ENCODE measurements around the gene JPH2. TPM values are rescaled to one million over a fixed set of nuclear protein-coding genes. Genes with fewer than 3 reads are reported as not detected.

JPH2 gene
- total and polyA plus RNA-seq, 4 donors: 0.09 to 1.3 (median 0.17) TPM; not detected in 1

DNA sequence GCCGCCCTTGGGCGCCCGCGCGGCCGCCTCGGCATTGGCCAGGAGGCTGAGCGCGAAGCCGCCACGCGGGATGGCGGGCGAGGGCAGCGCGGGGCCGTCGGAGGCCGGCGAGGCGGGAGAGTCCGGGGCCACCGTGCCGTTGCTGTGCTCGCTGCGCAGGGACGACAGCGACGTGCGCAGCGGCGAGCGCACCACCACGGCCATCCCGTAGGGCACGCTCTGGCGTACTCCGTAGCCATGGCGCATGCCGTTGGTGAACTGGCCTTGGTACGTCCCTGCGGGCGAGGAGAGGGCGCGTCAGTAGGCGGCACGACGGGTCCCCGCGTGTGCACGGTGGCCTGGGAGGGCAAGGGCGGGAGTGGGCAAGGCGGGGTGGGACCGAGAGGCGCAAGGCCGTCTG is 26.9 kb downstream of the JPH2 start:
- Histone ChIP-seq H3K4me1 (ENCODE audit: control insufficient read depth in 4 of 4, insufficient read depth in 4 of 4, low read length in 3 of 4) (no peaks in the 10 kb centered on the region), H3K36me3 (ENCODE audit: control insufficient read depth in 4 of 4, insufficient read depth in 3 of 4, low read depth in 1 of 4, low read length in 3 of 4) (no peaks in the 10 kb centered on the region), H3K27ac (ENCODE audit: low read depth in 1 of 2, low read length in 2 of 2) (no peak overlapping the region), H3K27me3 (ENCODE audit: control insufficient read depth in 4 of 4, insufficient read depth in 4 of 4, low read length in 3 of 4) (peaks cover 0 to 5% (median 0%) of the 10 kb centered on the region in 4 donors), H3K4me3 (ENCODE audit: low read depth in 1 of 3, low read length in 3 of 3) (no peak overlapping the region), H3K9me3 (ENCODE audit: control insufficient read depth in 4 of 4, low read length in 3 of 4) (peaks cover 0 to 3% (median 0%) of the 10 kb centered on the region in 4 donors), H3K9ac (ENCODE audit: low read depth in 1 of 2, low read length in 2 of 2) (no peak overlapping the region)
- no peak for TF ChIP-seq ATF3 (IDR thresholded peaks at IDR 0.05)
- TF ChIP-seq, protein P1, sequence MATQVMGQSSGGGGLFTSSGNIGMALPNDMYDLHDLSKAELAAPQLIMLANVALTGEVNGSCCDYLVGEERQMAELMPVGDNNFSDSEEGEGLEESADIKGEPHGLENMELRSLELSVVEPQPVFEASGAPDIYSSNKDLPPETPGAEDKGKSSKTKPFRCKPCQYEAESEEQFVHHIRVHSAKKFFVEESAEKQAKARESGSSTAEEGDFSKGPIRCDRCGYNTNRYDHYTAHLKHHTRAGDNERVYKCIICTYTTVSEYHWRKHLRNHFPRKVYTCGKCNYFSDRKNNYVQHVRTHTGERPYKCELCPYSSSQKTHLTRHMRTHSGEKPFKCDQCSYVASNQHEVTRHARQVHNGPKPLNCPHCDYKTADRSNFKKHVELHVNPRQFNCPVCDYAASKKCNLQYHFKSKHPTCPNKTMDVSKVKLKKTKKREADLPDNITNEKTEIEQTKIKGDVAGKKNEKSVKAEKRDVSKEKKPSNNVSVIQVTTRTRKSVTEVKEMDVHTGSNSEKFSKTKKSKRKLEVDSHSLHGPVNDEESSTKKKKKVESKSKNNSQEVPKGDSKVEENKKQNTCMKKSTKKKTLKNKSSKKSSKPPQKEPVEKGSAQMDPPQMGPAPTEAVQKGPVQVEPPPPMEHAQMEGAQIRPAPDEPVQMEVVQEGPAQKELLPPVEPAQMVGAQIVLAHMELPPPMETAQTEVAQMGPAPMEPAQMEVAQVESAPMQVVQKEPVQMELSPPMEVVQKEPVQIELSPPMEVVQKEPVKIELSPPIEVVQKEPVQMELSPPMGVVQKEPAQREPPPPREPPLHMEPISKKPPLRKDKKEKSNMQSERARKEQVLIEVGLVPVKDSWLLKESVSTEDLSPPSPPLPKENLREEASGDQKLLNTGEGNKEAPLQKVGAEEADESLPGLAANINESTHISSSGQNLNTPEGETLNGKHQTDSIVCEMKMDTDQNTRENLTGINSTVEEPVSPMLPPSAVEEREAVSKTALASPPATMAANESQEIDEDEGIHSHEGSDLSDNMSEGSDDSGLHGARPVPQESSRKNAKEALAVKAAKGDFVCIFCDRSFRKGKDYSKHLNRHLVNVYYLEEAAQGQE (IDR thresholded peaks at IDR 0.05): no peak
- TF ChIP-seq CTCF (IDR thresholded peaks at IDR 0.05; ENCODE audit: low read depth, low read length, missing input control): no peak
- TF ChIP-seq HNF4A (conservative IDR thresholded peaks at IDR 0.05): no peak
- no peak for TF ChIP-seq YY1 (IDR thresholded peaks at IDR 0.05)
- TF ChIP-seq FOXA1 (IDR thresholded peaks at IDR 0.05): no peak
- TF ChIP-seq EGR1 (IDR thresholded peaks at IDR 0.05; ENCODE audit: low read depth in 2 of 2): no peak
- TF ChIP-seq GABPA (IDR thresholded peaks at IDR 0.05 in 1 of 2, conservative IDR thresholded peaks at IDR 0.05 in 1 of 2): no peak
- no peak for TF ChIP-seq NR2F2 (IDR thresholded peaks at IDR 0.05)
- TF ChIP-seq HNF4G (IDR thresholded peaks at IDR 0.05): no peak
- no peak for TF ChIP-seq ZBTB33 (IDR thresholded peaks at IDR 0.05)
- TF ChIP-seq RAD21 (IDR thresholded peaks at IDR 0.05): no peak
- no peak for TF ChIP-seq RXRA (IDR thresholded peaks at IDR 0.05)
- no peak for TF ChIP-seq MAX (IDR thresholded peaks at IDR 0.05)
- TF ChIP-seq JUND (IDR thresholded peaks at IDR 0.05): no peak
- no peak for DNase-seq (ENCODE audit: low spot score)
- WGBS: 52% methylated on average over 56 of the region's 56 CpGs

- peaks cover 0 to 3% (median 0%) of the 10 kb centered on the region in 4 donors for H3K9me3 ChIP-seq (ENCODE audit: control insufficient read depth in 4 of 4, low read length in 3 of 4)
- 66% methylated on average over 50 of the region's 50 CpGs for WGBS
- H3K9ac ChIP-seq (ENCODE audit: low read depth in 1 of 2, low read length in 2 of 2): no peak overlapping the region
- H3K36me3 ChIP-seq (ENCODE audit: control insufficient read depth in 4 of 4, insufficient read depth in 3 of 4, low read depth in 1 of 4, low read length in 3 of 4): no peaks in the 10 kb centered on the region
- H3K27me3 ChIP-seq (ENCODE audit: control insufficient read depth in 4 of 4, insufficient read depth in 4 of 4, low read length in 3 of 4): peaks cover 0 to 5% (median 0%) of the 10 kb centered on the region in 4 donors
- H3K27ac ChIP-seq (ENCODE audit: low read depth in 1 of 2, low read length in 2 of 2): no peak overlapping the region
- TF ChIP-seq GABPA (IDR thresholded peaks at IDR 0.05 in 1 of 2, conservative IDR thresholded peaks at IDR 0.05 in 1 of 2) (no peak), ZBTB33 (IDR thresholded peaks at IDR 0.05) (no peak), SP1 (IDR thresholded peaks at IDR 0.05) (no peak), NR2F2 (IDR thresholded peaks at IDR 0.05) (no peak), HNF4A (conservative IDR thresholded peaks at IDR 0.05) (no peak), HNF4G (IDR thresholded peaks at IDR 0.05) (no peak), RXRA (IDR thresholded peaks at IDR 0.05) (no peak), RAD21 (IDR thresholded peaks at IDR 0.05) (no peak)
- TF ChIP-seq, protein P1 (IDR thresholded peaks at IDR 0.05): no peak
- no peaks in the 10 kb centered on the region for H3K4me1 ChIP-seq (ENCODE audit: control insufficient read depth in 4 of 4, insufficient read depth in 4 of 4, low read length in 3 of 4)
- DNase-seq (ENCODE audit: low spot score): no peak
- no peak overlapping the region for H3K4me3 ChIP-seq (ENCODE audit: low read depth in 1 of 3, low read length in 3 of 3)
Measured at GRCh38 chr20:44159711-44160110, 27.3 kb downstream of the JPH2 start.
